ENCODE results near the gene GNAZ. TPM values are rescaled to one million over a fixed set of nuclear protein-coding genes. Genes with fewer than 3 reads are reported as not detected.

Gene GNAZ
- polyA plus RNA-seq, 2 of the 4 experiments (the other 2 are of a cell fraction) = 1.9 to 2.5 TPM

DNA sequence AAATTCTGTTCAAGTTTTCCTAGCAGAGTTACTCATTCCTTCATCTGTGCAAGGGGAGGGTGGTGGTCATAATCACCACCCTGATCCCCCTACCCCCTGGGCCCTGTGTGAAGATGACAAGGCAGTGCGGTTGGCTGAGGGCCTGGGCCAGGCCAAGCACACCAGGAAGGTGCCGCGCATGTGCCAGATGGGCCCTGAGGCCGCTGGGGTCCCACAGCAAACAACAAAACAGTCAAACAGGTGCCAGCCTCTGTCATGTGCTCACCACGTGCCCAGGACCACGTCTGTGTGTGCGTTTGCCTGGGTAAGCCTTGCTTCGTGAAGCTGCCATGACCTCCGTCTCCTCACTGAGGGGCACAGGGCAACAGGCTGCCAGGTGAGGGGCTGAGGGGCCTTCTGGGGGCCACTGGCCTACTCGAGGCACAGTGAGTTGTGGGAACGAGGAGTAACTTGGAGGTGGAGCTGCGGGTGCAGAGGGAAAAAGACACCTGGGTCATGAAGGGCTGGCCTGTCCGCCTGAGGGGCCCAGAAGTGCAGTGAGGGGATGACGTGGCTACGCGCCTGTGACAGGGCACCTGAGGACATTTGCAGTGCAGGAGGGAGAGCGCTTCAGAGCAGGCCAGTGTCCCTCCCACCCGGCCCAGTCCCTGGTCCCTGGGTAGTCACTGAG is 45.6 kb downstream of the GNAZ start (continued):
- TF ChIP-seq RAD21 (conservative IDR thresholded peaks at IDR 0.05 in 1 of 2, IDR thresholded peaks at IDR 0.05 in 1 of 2) (no peak), CBX2 (IDR thresholded peaks at IDR 0.05; ENCODE audit: borderline replicate concordance, low read depth) (no peak), POLR2AphosphoS2 (conservative IDR thresholded peaks at IDR 0.05; ENCODE audit: low read length) (no peak), MYC (IDR thresholded peaks at IDR 0.05; ENCODE audit: borderline replicate concordance, low read length) (no peak), FOXS1 (CRISPR knock-in tag; IDR thresholded peaks at IDR 0.05) (no peak), HDAC2 (IDR thresholded peaks at IDR 0.05) (no peak), NFE2L2 (conservative IDR thresholded peaks at IDR 0.05; ENCODE audit: low read length) (no peak)
- TF ChIP-seq, protein P1, sequence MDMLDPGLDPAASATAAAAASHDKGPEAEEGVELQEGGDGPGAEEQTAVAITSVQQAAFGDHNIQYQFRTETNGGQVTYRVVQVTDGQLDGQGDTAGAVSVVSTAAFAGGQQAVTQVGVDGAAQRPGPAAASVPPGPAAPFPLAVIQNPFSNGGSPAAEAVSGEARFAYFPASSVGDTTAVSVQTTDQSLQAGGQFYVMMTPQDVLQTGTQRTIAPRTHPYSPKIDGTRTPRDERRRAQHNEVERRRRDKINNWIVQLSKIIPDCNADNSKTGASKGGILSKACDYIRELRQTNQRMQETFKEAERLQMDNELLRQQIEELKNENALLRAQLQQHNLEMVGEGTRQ (IDR thresholded peaks at IDR 0.05) = no peak
- TF ChIP-seq, protein P2, sequence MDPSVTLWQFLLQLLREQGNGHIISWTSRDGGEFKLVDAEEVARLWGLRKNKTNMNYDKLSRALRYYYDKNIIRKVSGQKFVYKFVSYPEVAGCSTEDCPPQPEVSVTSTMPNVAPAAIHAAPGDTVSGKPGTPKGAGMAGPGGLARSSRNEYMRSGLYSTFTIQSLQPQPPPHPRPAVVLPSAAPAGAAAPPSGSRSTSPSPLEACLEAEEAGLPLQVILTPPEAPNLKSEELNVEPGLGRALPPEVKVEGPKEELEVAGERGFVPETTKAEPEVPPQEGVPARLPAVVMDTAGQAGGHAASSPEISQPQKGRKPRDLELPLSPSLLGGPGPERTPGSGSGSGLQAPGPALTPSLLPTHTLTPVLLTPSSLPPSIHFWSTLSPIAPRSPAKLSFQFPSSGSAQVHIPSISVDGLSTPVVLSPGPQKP (IDR thresholded peaks at IDR 0.05; ENCODE audit: low read depth, low read length) = no peak

DNA sequence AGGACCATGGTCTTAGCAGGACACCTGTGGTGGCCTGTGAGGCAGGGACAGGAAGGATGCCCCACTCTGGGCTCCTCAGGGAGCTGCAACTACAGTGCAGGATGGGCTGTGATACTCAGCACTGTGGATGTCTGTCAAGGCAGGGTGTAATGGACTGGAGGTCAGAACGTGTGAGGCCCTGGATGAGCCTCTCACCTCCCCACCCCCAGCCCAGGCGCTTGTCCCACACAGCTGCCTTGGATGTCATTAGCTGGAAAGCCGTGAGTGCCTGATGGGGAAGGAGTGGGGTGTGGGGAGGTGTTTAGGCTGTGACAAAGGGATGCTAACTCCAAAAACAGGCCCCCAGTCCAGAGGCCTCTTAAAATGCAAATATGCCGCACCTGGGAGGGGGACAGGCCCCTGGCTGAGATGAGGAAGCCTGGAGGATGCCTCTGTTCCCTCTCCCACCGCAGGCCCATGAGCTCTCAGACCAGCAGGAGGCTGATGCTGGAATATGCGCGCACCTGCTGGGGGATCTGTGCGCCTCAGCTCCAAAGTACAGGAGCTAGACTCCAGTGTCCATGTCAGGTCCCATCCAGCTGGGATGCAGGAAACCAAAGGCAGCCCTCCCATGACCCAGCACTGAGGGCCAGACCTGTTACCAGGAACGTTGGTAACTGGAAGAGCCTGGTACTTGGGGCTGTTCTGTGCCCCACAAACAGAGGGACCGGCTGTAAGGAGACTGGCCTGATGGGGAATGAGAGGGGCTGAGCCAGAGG is 46.4 kb downstream of the GNAZ start:
- FAIRE-seq (no peak), ATAC-seq (no peak), DNase-seq (ENCODE audit: low read depth in 1 of 2, low spot score in 1 of 2) (no peak)
- TF ChIP-seq PHF8 (IDR thresholded peaks at IDR 0.05; ENCODE audit: borderline replicate concordance, low read depth) (no peak), HOXB5 (CRISPR knock-in tag; IDR thresholded peaks at IDR 0.05) (no peak), ZFP36 (IDR thresholded peaks at IDR 0.05; ENCODE audit: borderline replicate concordance, partially characterized antibody) (no peak), CBX8 (IDR thresholded peaks at IDR 0.05) (no peak), NR3C1 (IDR thresholded peaks at IDR 0.05) (no peak), ESRRA (IDR thresholded peaks at IDR 0.05; ENCODE audit: borderline replicate concordance, low read length) (no peak), MYC (IDR thresholded peaks at IDR 0.05; ENCODE audit: borderline replicate concordance, low read length) (no peak), KDM5A (IDR thresholded peaks at IDR 0.05) (no peak), HEYL (CRISPR knock-in tag; IDR thresholded peaks at IDR 0.05) (no peak), TFCP2L1 (CRISPR knock-in tag; IDR thresholded peaks at IDR 0.05) (no peak), ZC3H11A (IDR thresholded peaks at IDR 0.05) (no peak), JUN (IDR thresholded peaks at IDR 0.05) (no peak), BHLHE40 (IDR thresholded peaks at IDR 0.05; ENCODE audit: low read depth, low read length) (no peak), EHF (CRISPR knock-in tag; IDR thresholded peaks at IDR 0.05) (no peak), POLR2AphosphoS2 (conservative IDR thresholded peaks at IDR 0.05; ENCODE audit: low read length) (no peak), MAFK (IDR thresholded peaks at IDR 0.05; ENCODE audit: partially characterized antibody) (no peak)
- TF ChIP-seq, protein P3, sequence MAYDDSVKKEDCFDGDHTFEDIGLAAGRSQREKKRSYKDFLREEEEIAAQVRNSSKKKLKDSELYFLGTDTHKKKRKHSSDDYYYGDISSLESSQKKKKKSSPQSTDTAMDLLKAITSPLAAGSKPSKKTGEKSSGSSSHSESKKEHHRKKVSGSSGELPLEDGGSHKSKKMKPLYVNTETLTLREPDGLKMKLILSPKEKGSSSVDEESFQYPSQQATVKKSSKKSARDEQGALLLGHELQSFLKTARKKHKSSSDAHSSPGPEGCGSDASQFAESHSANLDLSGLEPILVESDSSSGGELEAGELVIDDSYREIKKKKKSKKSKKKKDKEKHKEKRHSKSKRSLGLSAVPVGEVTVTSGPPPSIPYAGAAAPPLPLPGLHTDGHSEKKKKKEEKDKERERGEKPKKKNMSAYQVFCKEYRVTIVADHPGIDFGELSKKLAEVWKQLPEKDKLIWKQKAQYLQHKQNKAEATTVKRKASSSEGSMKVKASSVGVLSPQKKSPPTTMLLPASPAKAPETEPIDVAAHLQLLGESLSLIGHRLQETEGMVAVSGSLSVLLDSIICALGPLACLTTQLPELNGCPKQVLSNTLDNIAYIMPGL (CRISPR knock-in tag; IDR thresholded peaks at IDR 0.05; ENCODE audit: borderline replicate concordance) = no peak
- TF ChIP-seq, protein P4, sequence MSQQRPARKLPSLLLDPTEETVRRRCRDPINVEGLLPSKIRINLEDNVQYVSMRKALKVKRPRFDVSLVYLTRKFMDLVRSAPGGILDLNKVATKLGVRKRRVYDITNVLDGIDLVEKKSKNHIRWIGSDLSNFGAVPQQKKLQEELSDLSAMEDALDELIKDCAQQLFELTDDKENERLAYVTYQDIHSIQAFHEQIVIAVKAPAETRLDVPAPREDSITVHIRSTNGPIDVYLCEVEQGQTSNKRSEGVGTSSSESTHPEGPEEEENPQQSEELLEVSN (IDR thresholded peaks at IDR 0.05; ENCODE audit: borderline replicate concordance, low read depth) = no peak
- WGBS (ENCODE audit: missing lambda C conversion rate) = 68% methylated on average over 9 of the region's 10 CpGs
- CTCF ChIA-PET = interaction anchor here (0.6 to 9.6 kb wide), 5 partner anchors 11 to 160 kb away, joined by 3 to 144 read pairs (median 3); no protein-coding TSS in a partner anchor
- POLR2A ChIA-PET = no interaction called here
- H3K4me2 ChIP-seq = no peak overlapping the region
- H3K27ac ChIP-seq = no peak overlapping the region
- no peaks in the 10 kb centered on the region for H3K9me3 ChIP-seq
- H3K4me1 ChIP-seq = no peaks in the 10 kb centered on the region
- no peak overlapping the region for H3K4me3 ChIP-seq

All from A549 (cell line).